ENCODE measurements around the gene SLC35F3.

The SLC35F3 gene

DNA sequence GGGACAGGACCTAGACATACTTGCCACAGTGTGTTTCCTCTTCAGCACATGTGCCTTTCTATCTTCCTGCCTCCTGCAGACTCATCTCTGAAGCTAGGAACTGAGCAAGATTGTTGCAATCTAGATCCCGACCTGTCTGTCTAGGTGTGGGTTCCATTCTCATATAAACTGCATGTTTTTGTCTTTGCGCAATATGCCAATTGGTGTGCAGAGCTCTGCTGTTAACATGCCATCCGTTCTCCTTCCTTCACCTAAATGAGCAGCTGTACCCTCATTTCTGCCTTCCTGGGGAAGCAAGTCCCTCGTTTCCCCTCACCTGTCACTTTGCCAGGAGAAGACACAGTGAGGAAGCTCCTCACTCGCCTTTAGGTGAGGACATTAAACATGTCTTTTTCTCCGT, 55.5 kb downstream of the SLC35F3 start:
- Mint-ChIP-seq H3K27me3 (ENCODE audit: low read depth) (peaks cover 22% of the 10 kb centered on the region), H3K27ac (no peak overlapping the region), H3K4me3 (no peak overlapping the region), H3K9me3 (peaks cover 12% of the 10 kb centered on the region), H3K4me1 (peaks cover 17% of the 10 kb centered on the region), H3K36me3 (ENCODE audit: low read depth) (no peaks in the 10 kb centered on the region)
- TF ChIP-seq, protein P1, sequence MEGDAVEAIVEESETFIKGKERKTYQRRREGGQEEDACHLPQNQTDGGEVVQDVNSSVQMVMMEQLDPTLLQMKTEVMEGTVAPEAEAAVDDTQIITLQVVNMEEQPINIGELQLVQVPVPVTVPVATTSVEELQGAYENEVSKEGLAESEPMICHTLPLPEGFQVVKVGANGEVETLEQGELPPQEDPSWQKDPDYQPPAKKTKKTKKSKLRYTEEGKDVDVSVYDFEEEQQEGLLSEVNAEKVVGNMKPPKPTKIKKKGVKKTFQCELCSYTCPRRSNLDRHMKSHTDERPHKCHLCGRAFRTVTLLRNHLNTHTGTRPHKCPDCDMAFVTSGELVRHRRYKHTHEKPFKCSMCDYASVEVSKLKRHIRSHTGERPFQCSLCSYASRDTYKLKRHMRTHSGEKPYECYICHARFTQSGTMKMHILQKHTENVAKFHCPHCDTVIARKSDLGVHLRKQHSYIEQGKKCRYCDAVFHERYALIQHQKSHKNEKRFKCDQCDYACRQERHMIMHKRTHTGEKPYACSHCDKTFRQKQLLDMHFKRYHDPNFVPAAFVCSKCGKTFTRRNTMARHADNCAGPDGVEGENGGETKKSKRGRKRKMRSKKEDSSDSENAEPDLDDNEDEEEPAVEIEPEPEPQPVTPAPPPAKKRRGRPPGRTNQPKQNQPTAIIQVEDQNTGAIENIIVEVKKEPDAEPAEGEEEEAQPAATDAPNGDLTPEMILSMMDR (IDR thresholded peaks at IDR 0.05; ENCODE audit: unreplicated experiment in 3 of 3), result no peak

DNA sequence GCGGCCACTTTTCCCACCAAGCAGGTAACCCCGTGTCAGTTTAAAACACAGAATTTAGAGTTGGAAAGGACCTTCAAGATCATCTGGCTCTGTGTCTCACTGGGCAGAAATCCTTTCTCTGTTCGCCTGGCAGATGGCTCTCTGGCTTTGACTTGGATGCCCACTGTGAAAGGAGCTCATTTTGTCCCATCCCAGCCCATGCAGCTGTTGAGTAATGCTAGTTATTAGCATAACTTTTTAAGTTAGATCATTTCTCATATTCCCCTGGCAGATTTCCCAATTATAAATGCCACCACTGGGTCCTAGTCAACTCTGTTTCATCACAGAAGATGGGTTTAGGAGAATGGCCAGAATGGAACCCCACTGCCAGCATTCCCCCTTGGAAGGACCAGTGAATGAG, 55.9 kb downstream of the SLC35F3 start:
- Mint-ChIP-seq H3K27me3 (ENCODE audit: low read depth) (peaks cover 22% of the 10 kb centered on the region), H3K4me1 (peaks cover 17% of the 10 kb centered on the region), H3K9me3 (peaks cover 10% of the 10 kb centered on the region), H3K27ac (no peak overlapping the region), H3K36me3 (ENCODE audit: low read depth) (no peaks in the 10 kb centered on the region), H3K4me3 (no peak overlapping the region)
- TF ChIP-seq, protein P1 (IDR thresholded peaks at IDR 0.05; ENCODE audit: unreplicated experiment in 3 of 3), result no peak

DNA sequence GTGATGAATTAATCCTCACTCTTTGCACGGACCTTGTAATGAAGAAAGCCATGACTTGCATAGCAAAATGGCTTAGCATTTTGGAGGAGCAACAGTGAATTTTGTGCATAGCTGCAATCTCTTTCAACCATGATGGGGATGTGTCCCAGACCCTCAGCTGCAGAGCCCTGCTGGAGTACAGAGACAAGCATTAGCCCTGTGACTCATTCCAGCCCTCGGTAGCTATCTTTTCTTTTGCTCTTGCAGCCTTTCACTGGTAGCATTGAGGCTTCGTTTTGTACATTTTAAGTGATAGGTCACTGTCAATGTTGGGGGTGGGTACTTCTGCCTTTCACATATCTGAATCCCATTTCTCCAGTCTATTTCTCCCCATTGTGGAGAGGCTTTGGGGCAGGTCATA, 58.4 kb downstream of the SLC35F3 start:
- Mint-ChIP-seq H3K36me3 (ENCODE audit: low read depth) (no peaks in the 10 kb centered on the region), H3K4me1 (peaks cover 17% of the 10 kb centered on the region), H3K9me3 (peaks cover 12% of the 10 kb centered on the region), H3K27me3 (ENCODE audit: low read depth) (peaks cover 22% of the 10 kb centered on the region), H3K4me3 (no peak overlapping the region), H3K27ac (no peak overlapping the region)
- TF ChIP-seq, protein P1 (IDR thresholded peaks at IDR 0.05; ENCODE audit: unreplicated experiment in 3 of 3), result no peak

DNA sequence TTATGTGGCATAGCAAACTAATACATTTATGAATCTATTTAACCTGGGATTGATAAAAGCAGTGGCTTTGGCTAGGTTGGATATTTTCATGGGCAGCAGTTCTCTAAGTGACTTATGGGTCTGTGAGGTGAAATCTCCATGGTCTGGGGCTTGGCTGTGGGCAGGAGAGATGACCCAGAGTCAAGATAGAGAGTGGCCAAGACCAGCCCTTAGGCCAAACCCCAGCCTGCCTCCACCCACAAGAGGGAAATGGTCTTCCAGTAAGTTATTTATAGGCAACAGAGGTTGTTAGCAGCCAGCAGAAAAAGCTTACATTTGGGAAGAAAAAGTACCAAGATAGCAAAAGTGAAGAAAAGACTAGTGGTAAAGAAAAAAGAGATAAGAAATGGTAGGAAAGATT, 61.4 kb downstream of the SLC35F3 start:
- TF ChIP-seq, protein P1 (IDR thresholded peaks at IDR 0.05; ENCODE audit: unreplicated experiment in 3 of 3), result no peak
- no peak overlapping the region for H3K4me3 Mint-ChIP-seq

DNA sequence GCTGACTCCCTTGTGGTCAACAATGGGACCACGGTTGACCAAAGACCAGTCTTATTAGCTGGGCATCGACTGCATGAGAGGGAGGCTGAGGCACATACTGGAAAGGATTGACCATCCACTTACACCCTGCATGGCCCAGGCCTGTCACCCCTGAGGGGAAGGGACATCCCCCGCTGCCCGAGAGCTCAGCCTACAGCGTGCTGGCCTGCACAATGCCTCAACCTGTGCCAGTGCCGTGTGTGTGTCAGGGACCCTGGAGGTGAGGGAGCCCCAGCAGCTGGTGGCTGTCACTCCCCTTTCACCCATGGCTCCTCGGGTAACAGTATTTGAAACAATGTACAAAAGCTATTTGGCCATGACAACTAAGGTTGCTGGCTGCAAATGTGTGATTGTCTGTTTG, 67.3 kb downstream of the SLC35F3 start:
- H3K4me3 Mint-ChIP-seq, result no peak overlapping the region
- no peaks in the 10 kb centered on the region for H3K36me3 Mint-ChIP-seq (ENCODE audit: low read depth)
- no peaks in the 10 kb centered on the region for H3K27me3 Mint-ChIP-seq (ENCODE audit: low read depth)
- no peak overlapping the region for H3K27ac Mint-ChIP-seq
- TF ChIP-seq, protein P1 (IDR thresholded peaks at IDR 0.05; ENCODE audit: unreplicated experiment in 3 of 3), result no peak
- no peaks in the 10 kb centered on the region for H3K4me1 Mint-ChIP-seq
- no peaks in the 10 kb centered on the region for H3K9me3 Mint-ChIP-seq

More for the DNA sequence above, 61.4 kb downstream of the SLC35F3 start:
- Mint-ChIP-seq H3K36me3 (ENCODE audit: low read depth) (no peaks in the 10 kb centered on the region), H3K9me3 (peaks cover 9% of the 10 kb centered on the region), H3K27ac (no peak overlapping the region), H3K27me3 (ENCODE audit: low read depth) (peaks cover 12% of the 10 kb centered on the region), H3K4me1 (peaks cover 2% of the 10 kb centered on the region)

DNA sequence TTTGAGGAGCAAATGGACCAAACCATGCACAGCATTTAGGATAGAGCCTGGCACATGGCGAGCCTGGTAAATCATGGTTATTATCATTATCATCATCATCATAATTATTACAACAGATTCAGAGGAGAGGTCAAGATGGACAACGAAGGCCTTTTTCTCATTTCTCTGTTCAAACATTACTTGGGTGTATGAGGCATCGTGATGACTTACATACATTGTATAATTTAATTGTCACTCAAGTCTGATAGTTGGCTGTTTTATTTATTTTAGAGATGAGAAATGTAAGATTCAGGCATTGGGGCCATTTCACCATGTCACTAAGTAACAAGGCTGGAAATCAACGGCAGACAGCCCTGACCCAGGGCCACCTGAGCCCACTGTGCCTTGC, 68.1 kb downstream of the SLC35F3 start:
- TF ChIP-seq, protein P1 (IDR thresholded peaks at IDR 0.05; ENCODE audit: unreplicated experiment in 3 of 3), result no peak
- Mint-ChIP-seq H3K27me3 (ENCODE audit: low read depth) (peaks cover under 1% of the 10 kb centered on the region), H3K4me3 (no peak overlapping the region), H3K27ac (no peak overlapping the region), H3K36me3 (ENCODE audit: low read depth) (no peaks in the 10 kb centered on the region), H3K9me3 (no peaks in the 10 kb centered on the region), H3K4me1 (no peaks in the 10 kb centered on the region)

All from nephron (organoid).